HUES48 (cell line): ENCODE measurements around the gene RAPGEF2.

Experiments used
- H3K27ac ChIP-seq: one replicate; pipeline ENCODE4 v1.7.0; 2013; ENCODE audit warnings: low read depth, low read length, inconsistent platforms
- H3K27me3 ChIP-seq: 2 replicates; pipeline ENCODE4 v1.6.1; 2013; ENCODE audit warnings: mild to moderate bottlenecking, low read length; ENCODE audit not compliant: control insufficient read depth, insufficient read depth
- H3K36me3 ChIP-seq: 2 replicates; pipeline ENCODE4 v1.6.1; 2013; ENCODE audit warnings: low read length; ENCODE audit not compliant: control insufficient read depth, insufficient read depth
- H3K4me1 ChIP-seq: 2 replicates; pipeline ENCODE4 v1.6.1; 2013; ENCODE audit warnings: mild to moderate bottlenecking, low read length; ENCODE audit not compliant: control insufficient read depth, insufficient read depth
- H3K4me3 ChIP-seq: 2 replicates; pipeline ENCODE4 v1.5.1; 2013; ENCODE audit warnings: mild to moderate bottlenecking, low read depth, low read length
- H3K9ac ChIP-seq: 2 replicates; pipeline ENCODE4 v1.6.1; 2013; ENCODE audit warnings: mild to moderate bottlenecking, low read depth, low read length, moderate library complexity
- H3K9me3 ChIP-seq: 2 replicates; pipeline ENCODE4 v1.6.1; 2013; ENCODE audit warnings: low read length; ENCODE audit not compliant: control insufficient read depth, insufficient read depth

RAPGEF2 gene

GRCh38 chr4:159221280-159221679 is 118.4 kb downstream of the RAPGEF2 start:
- H3K9me3 ChIP-seq: no peaks in the 10 kb centered on the region
- peaks cover 12% of the 10 kb centered on the region for H3K4me1 ChIP-seq
- no peak overlapping the region for H3K9ac ChIP-seq
- H3K27ac ChIP-seq: no peak overlapping the region
- no peaks in the 10 kb centered on the region for H3K36me3 ChIP-seq
- no peaks in the 10 kb centered on the region for H3K27me3 ChIP-seq
- no peak overlapping the region for H3K4me3 ChIP-seq

DNA sequence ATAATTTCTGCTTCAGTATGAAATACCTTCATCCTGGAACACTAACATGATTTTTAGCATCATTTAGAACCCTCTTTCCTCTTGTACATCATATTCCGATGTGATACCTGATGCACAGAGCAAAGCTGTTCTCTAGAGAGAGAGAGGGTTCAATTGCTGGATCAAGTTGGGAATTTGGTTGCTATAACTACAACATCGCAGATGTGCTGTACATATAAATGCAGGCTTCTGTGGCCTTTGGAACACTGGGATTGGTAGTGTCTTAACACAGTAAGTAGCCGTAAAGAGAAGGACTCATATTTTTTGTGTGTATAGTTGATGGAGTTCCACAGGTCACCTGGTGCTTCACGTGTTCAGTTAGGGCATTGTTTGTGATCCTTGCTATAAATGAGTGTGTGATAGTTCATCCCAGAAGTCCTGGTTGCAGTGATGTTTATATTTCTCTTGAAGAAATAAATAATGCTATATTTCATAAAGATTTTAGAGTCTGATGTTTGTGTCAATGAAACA is 119.2 kb downstream of the RAPGEF2 start:
- Histone ChIP-seq H3K4me3 (no peak overlapping the region), H3K36me3 (no peaks in the 10 kb centered on the region), H3K27ac (no peak overlapping the region), H3K27me3 (no peaks in the 10 kb centered on the region), H3K9me3 (no peaks in the 10 kb centered on the region), H3K4me1 (peaks cover 12% of the 10 kb centered on the region), H3K9ac (no peak overlapping the region)

DNA sequence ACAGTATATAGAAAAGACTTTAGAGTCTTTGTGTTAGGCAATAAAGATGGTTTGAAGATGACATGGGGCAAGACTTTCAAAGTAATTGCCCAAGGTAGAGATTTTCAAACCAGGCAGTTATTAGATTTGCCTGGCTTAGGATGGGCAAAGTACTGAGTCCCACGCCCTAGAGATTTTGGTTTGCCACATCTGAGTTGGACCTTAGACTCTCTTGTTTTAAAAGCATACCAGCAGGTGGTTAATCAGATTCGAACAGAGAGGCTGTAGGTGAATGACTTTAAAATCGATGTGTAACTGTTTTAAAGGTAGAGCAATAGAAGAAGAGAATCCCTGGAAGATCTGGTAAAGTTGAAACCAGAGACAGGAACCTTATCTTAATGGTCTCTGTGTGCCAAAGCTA is 121.5 kb downstream of the RAPGEF2 start:
- H3K4me3 ChIP-seq: no peak overlapping the region
- no peak overlapping the region for H3K27ac ChIP-seq
- H3K9me3 ChIP-seq: no peaks in the 10 kb centered on the region
- H3K9ac ChIP-seq: no peak overlapping the region
- no peaks in the 10 kb centered on the region for H3K36me3 ChIP-seq
- H3K27me3 ChIP-seq: no peaks in the 10 kb centered on the region
- H3K4me1 ChIP-seq: peaks cover 34% of the 10 kb centered on the region

DNA sequence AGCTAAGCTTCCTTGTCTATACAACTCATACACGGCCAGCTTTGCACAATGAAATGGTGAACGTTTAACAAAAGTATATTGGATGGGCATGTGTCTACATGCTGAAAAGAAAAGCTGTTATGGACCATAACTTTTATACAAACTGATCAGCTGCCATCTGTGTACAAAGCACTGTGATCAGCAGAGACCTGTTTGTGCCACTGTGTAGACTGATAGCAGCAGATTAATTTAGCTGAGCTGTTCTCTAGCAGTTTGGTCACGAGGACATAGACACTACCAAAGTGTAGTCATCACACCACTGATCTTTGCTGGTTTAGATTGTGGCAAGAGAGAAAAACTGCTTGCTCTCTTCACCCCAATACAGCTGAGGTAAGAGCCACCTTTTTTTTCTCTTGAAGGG is 124.5 kb downstream of the RAPGEF2 start:
- no peaks in the 10 kb centered on the region for H3K9me3 ChIP-seq
- H3K27me3 ChIP-seq: no peaks in the 10 kb centered on the region
- peaks cover 61% of the 10 kb centered on the region for H3K4me1 ChIP-seq
- no peaks in the 10 kb centered on the region for H3K36me3 ChIP-seq
- no peak overlapping the region; the same call in 1 of the 2 replicates for H3K9ac ChIP-seq
- peak overlapping the region; percentile 25 for H3K27ac ChIP-seq
- H3K4me3 ChIP-seq: no peak overlapping the region

GRCh38 chr4:159227984-159228383 is 125.1 kb downstream of the RAPGEF2 start:
- H3K9ac ChIP-seq: no peak overlapping the region; the same call in 1 of the 2 replicates
- H3K9me3 ChIP-seq: no peaks in the 10 kb centered on the region
- H3K27ac ChIP-seq: peak overlapping the region; percentile 25
- H3K4me1 ChIP-seq: peaks cover 66% of the 10 kb centered on the region
- no peaks in the 10 kb centered on the region for H3K27me3 ChIP-seq
- no peaks in the 10 kb centered on the region for H3K36me3 ChIP-seq
- H3K4me3 ChIP-seq: no peak overlapping the region

DNA sequence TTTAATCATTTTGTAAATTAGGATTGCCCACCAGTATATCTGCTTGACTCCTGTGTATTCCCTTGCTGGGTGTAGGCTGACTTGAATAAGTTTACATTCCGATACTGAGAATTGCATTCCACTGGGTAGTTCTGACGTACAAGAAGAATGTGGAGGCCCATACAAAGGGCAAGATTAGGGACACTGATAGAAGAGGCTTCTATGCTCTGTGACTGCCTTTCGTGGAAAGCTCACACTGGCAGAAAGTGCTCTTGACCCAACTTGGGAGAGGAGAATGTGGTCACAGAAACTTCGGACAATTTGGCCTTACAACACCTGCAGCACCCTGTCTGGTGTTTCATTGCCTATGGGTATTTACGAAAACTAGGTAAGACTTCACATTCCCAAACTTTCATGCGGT is 126.3 kb downstream of the RAPGEF2 start:
- Histone ChIP-seq H3K27me3 (no peaks in the 10 kb centered on the region), H3K27ac (peak overlapping the region; percentile 37), H3K4me3 (peak overlapping the region; percentile 16; the same call in 1 of the 2 replicates), H3K9ac (no peak overlapping the region), H3K4me1 (peaks cover 68% of the 10 kb centered on the region), H3K36me3 (no peaks in the 10 kb centered on the region), H3K9me3 (no peaks in the 10 kb centered on the region)

- H3K27me3 ChIP-seq: no peaks in the 10 kb centered on the region
- H3K27ac ChIP-seq: peak overlapping the region; percentile 81
- H3K36me3 ChIP-seq: no peaks in the 10 kb centered on the region
- H3K4me1 ChIP-seq: peaks cover 55% of the 10 kb centered on the region
- 0 out of 2 replicates have a peak overlapping the region, but pooled peaks have one; percentile 19 for H3K4me3 ChIP-seq
- H3K9me3 ChIP-seq: no peaks in the 10 kb centered on the region
- H3K9ac ChIP-seq: peak overlapping the region; percentile 28; the same call in 1 of the 2 replicates
Observed at GRCh38 chr4:159232465-159233106, 129.7 kb downstream of the RAPGEF2 start.

DNA sequence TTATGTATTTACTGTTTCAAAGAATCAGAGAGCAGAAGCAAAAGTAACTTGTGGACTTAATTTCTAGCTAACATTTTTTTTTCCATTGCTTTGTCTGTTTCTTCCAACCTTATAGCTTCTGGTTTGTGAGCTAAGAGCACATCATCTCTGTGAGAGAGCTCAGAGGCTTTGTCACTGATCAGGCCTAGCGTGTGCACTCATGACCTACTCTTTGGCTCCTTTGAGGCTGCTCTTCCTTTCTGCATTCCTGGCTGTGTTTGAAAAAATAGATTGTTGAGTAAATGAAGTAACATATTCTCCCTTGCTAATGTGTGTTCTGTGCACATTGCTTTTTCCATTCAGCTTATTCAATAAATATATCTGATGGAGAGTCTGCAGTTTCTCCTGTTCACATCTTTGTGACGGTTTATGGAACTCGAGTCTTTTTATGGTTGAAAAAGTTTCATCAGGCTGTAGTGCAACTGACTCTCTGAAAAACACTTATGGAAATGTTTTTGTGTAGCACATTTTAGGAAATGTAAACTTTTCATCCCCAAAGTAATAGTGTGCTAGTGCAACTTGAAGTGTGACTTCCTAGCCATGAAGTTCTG is 133.0 kb downstream of the RAPGEF2 start:
- no peak overlapping the region for H3K9ac ChIP-seq
- H3K4me1 ChIP-seq: peaks cover 23% of the 10 kb centered on the region
- no peaks in the 10 kb centered on the region for H3K36me3 ChIP-seq
- H3K9me3 ChIP-seq: no peaks in the 10 kb centered on the region
- H3K27me3 ChIP-seq: no peaks in the 10 kb centered on the region
- H3K27ac ChIP-seq: no peak overlapping the region
- H3K4me3 ChIP-seq: no peak overlapping the region

DNA sequence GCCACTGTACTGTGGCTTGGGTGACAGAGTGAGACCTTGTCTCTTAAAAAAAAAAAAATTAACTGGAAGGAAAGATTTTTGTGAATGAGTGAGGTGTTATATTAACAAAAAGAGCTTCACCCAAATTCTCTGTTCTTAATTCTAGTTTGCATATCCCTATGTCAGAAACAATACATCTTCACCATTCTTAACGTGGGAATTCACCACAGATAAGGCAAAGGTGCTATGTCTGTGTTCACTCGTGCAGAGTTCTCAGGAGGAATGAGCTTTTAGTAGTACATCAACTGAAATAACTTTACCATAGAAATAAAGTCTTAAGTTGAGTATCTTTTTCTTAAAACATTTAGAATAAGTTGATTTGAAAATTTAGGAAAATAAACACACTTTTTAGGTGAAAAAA is 135.1 kb downstream of the RAPGEF2 start:
- no peaks in the 10 kb centered on the region for H3K27me3 ChIP-seq
- no peak overlapping the region for H3K4me3 ChIP-seq
- no peak overlapping the region for H3K27ac ChIP-seq
- no peaks in the 10 kb centered on the region for H3K9me3 ChIP-seq
- H3K4me1 ChIP-seq: peaks cover 5% of the 10 kb centered on the region
- H3K9ac ChIP-seq: no peak overlapping the region
- 0 out of 2 replicates have a peak, but pooled peaks cover 3% of the 10 kb centered on the region for H3K36me3 ChIP-seq

- no peaks in the 10 kb centered on the region for H3K4me1 ChIP-seq
- no peaks in the 10 kb centered on the region for H3K27me3 ChIP-seq
- H3K36me3 ChIP-seq: 0 out of 2 replicates have a peak, but pooled peaks cover 3% of the 10 kb centered on the region
- H3K9me3 ChIP-seq: no peaks in the 10 kb centered on the region
- no peak overlapping the region for H3K27ac ChIP-seq
- H3K4me3 ChIP-seq: no peak overlapping the region
- no peak overlapping the region for H3K9ac ChIP-seq
Observed at GRCh38 chr4:159238631-159239030, 135.8 kb downstream of the RAPGEF2 start.

DNA sequence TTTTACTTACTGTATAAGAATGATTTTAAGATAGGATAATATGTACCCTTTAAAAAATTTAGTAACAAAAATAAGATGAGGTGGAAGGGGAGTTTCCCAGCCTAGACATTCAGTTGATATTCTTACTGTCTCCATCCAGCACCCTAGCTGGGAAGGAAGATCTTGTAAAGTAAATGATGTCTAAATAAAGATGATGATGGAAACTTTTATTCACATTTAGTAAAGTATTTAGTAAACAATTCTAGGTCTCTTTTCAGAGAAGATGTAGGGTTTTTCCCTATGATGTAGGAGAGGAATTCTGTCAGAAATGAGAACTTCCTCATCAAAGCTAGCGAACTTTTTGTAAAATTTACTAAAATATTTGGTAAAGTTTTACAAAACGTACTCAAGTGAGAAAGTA is 136.8 kb downstream of the RAPGEF2 start:
- no peak overlapping the region for H3K9ac ChIP-seq
- H3K36me3 ChIP-seq: 0 out of 2 replicates have a peak, but pooled peaks cover 3% of the 10 kb centered on the region
- no peak overlapping the region for H3K4me3 ChIP-seq
- no peaks in the 10 kb centered on the region for H3K9me3 ChIP-seq
- no peaks in the 10 kb centered on the region for H3K4me1 ChIP-seq
- H3K27ac ChIP-seq: no peak overlapping the region
- no peaks in the 10 kb centered on the region for H3K27me3 ChIP-seq
